Left colon (tissue), 2 donors: Measurements from ENCODE around the gene UBASH3A. TPM values are rescaled to one million over a fixed set of nuclear protein-coding genes. Genes with fewer than 3 reads are reported as not detected.
"Not testable (repeated sequence)": the region's sequence is repeated elsewhere in the genome, so short reads cannot be mapped to it uniquely, and the experiment has no call there.

ENCODE experiments used
- ATAC-seq: fragments of 200-7000 bp; cut with Tn5 transposase; one replicate; pipeline ENCODE4 v1.9.1; 2020; ENCODE audit warnings: mild to moderate bottlenecking, moderate library complexity
- DNase-seq, 2 donors: peaks; one replicate each; pipeline ENCODE4 v3.0.0-alpha.2; 2020
- intact Hi-C, 2 donors: fragments of 100-400 bp; cut with DNase I in 1 of 2; cut with micrococcal nuclease in 1 of 2; formaldehyde crosslinking; loops; one replicate each; pipeline versions ENCODE4 v1.11.2 to v1.14.0; 2022; cut with DNase I, micrococcal nuclease
- total RNA-seq, 2 donors: library from RNA; stranded (reverse); fragmentation: NEBNext Ultra II Directional; extraction: Animal tissue kit (Norgen Biotek cat#: 25700); gene quantifications; one replicate each; pipeline ENCODE4 v1.2.1, GENCODE V29; 2021
- donor health status: DM: no; HTN: no; CAD: no.
- donor health status: DM: yes; HTN: yes; CAD: no.

UBASH3A gene
- total RNA-seq, 2 donors from 2014 or later: 0.67 to 1.0 TPM

DNA sequence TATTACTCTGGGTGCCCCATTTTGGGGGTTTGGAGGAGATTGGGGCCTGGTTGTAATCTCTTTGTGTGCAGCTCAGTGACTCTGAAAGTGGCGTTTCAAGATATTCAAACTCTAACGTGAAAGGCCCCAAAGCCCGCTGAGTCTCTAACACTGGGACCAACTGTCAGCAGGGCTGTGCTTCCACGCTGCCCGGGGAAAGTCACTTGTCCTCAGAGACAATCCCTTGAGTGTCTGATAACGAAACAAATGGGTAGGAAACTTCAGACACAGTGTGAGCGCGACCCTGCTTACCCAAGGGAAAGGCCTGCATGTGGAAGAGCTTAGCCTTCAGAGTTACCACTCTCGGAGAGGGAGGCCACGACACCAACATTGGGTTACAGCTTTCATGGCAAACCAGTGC, 837 bp downstream of the UBASH3A start:
- ATAC-seq (no peak), DNase-seq (no peak)
- intact Hi-C loops: no loop called here

DNA sequence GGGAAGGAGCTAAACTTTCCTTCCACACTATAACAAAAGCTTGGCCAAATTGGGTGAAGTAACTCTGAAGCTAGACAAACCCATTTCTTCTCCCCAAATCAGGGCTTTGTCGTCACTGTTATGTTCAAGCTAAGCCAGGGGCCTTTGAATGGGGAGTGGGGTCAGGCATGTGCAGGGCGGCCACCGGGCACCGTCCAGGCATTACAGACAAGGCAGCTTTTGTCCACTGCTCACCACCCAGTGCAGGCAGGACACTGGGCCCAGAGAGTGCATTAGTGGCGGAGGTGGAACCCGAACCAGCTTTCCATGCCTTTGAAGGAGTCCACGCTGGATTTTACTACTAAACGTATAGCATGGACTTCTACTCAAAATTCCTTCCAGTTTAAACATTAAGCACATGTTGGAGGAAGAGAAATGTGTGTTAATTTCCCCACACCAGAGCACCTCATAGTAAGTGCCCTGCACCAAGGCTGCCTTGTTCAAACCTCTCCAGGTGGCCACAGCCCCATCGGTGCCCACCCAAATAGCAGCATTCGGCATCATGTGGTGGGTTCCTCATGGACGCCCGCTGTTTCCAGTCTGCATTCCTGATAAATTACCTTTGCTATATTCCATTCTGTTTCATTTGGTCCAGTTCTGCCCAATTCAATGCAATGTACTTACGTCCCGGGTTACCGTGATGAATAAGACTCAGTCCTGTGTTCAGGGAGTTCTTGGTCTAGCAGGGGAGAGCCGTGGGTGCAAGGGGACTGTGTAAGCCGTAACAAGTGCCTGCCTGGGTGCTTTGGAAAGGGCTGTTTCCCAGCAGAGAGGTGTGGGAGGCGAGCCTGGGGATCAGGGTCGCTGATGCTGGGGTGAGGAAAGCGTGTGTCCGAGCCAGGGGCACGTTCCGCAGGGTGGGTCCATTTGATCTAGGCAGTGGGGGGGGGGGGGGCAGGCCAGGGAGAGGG, 1.6 kb downstream of the UBASH3A start:
- intact Hi-C loops: no loop called here
- no peak for DNase-seq
- ATAC-seq: no peak

DNA sequence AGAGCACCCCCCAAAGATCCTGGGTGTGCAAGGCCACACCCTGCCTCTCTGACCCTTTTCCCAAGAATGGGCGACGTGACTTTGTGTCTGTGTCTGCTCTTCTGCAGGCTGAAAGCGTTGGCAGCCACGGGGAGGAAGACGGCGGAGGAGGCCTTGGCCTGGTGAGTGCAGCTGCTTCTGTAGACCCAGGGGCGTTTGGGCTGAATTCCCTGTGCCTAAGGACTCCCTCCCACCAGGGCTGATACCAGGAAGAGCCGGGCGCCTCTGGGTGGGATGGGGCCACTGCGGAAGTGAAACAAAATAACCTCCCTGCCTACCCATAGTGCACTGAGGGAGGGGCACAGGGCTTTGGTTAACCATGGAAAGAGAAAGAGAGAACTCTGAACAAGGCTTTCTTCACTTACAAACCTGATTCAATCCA, 2.5 kb downstream of the UBASH3A start:
- DNase-seq (no peak), ATAC-seq (no peak)
- intact Hi-C loops: no loop called here

DNA sequence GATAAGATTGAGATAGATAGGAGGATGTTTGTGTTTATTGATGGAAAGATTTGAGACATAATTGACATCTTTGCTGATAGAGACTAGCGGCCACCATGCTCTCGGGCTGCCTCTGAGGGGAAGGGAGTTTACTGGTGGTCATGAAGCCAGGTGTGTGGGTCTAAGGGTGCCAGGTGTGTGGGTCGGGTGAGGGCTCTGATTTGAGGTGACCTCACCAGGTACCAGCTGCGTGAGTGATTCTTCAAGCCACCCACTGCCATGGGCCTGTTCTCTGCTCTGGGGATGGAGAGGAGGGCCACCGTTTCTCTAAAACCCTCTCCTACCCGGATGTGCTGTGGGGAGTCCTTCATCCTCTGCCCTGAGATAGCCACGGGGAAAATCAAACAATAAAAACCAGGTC, 3.2 kb downstream of the UBASH3A start:
- no peak for DNase-seq
- no peak for ATAC-seq
- intact Hi-C loops: no loop called here

DNA sequence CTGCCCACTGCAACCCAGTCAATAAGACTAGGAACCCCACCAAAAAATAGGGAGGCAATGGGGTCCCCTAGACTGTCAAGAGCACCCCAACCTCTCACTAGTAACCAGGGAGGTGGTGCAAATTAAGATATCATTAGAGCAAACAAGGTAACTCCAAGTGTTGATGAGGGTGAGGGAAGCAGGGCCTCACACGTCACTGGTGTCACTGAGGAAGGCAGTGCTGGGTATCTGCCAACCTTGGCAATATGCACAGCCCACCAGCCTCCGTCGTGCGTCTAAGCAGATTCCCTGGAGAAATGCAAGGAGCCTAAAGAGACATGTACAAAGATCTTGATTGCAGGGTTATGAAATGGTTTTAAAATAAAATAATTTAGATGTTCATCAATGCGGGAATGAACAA, 3.8 kb downstream of the UBASH3A start:
- DNase-seq: no peak
- intact Hi-C loops: no loop called here
- no peak for ATAC-seq

DNA sequence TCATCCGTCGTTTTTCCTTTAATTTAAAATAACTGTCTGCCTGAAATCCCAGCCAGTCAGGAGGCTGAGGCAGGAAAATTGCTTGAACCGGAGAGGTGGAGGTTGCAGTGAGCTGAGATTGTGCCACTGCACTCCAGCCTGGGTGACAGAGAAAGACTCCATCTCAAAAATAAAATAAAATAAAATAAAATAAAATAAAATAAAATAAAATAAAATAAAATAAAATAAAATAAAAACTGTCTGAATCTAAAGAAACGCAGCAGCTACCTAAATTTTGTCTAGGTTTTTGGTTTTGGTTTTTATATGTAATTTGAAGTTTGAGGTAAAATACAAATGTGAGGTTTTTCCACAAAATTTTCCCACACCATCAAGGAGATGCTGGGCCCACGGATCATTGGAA, 5.0 kb downstream of the UBASH3A start:
- DNase-seq, ATAC-seq, intact Hi-C loops: not testable (repeated sequence)

DNA sequence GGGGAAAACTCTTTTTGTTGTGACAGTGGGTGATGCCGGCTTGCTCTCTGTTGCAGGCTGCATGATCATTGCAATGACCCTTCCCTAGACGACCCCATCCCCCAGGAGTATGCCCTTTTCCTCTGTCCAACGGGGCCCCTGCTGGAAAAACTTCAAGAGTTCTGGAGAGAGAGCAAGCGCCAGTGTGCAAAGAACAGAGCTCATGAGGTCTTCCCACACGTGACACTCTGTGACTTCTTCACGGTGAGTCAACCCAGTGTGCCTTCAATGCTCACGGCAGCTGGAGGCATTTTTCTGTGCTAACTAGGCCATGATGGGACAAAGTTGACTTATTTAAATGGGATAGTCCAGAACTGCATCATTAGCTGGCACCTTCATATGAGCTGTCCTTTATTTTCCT, 5.7 kb downstream of the UBASH3A start:
- no peak for ATAC-seq
- intact Hi-C loops: no loop called here
- no peak for DNase-seq

DNA sequence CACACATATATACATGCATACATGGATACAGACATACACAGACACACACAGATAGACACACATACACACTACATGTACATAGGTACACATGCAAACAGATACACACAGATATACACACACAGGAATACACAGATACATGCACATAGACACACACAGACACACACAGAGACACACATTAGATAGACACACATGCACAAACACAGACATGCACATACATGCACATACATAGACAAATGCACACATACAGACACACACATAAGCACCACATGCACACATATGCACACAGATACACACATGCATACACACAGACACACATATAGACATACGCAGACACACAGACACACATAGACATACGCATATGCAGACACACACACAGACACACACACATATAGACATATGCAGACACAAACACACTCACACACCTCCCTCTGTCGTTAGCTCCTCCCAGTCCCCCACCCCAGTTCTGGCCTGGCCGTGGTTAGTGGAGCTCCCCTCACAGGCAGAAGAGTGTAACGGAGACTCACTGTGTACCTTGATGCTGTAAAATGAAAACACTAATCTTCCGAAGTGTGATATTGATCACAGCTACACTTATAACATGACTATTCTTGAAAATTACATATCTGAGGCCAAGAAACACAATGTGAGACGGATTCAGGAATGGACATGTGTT, 7.6 kb downstream of the UBASH3A start:
- DNase-seq (no peak), ATAC-seq (peak; percentile 37)
- intact Hi-C loops: no loop called here

DNA sequence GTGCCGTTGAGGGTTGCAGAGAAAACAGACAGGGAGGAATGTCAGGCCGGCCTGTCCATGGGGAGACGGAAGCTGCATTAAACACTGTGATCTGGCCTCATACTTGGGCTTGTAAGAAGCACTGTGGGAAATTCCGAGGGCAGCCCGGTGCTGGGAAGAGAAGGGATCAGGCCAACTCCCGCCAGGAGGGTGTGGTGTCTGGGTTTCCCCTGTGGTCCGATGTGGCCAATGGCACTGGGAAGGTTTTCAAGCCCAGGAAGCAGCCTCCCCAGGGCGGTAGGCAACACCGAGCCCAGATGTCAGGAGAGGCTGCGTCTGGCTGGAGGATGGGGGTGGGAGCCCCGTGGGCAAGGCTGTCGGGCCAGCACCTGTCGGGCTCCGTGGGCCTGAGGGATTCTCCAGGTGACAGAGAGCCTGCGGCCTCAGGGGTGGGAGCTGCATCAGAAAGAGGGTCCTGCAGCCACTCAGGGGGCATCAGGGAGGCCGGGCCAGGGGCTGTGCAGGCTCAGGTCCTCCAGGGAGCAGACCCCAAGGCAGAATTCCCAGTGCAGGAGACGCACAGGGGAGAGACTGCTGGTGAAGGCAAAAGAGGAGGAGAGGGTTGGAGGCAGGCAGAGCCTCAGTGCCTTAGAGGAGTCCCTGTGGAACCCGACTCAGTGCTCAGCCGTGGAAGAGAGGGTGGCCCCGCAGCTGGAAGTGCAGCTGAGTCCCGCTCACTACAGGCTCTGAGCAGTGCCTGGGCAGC, 8.4 kb downstream of the UBASH3A start:
- DNase-seq (no peak), ATAC-seq (no peak)
- intact Hi-C loops: no loop called here

DNA sequence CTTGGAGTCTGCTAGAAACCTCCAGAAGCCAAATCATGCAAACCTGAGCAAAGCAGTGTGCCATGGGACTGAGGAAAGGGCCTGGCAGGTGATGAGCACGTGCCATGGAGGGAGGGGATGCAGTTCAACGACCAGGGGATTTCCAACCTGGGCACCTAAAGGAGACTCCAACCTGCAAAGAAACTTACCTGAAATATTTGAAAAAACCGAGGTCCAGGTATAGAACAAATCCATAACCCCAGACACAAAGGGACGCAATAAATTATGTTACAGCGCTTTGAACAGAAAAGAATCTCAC, 8.9 kb downstream of the UBASH3A start:
- no peak for ATAC-seq

DNA sequence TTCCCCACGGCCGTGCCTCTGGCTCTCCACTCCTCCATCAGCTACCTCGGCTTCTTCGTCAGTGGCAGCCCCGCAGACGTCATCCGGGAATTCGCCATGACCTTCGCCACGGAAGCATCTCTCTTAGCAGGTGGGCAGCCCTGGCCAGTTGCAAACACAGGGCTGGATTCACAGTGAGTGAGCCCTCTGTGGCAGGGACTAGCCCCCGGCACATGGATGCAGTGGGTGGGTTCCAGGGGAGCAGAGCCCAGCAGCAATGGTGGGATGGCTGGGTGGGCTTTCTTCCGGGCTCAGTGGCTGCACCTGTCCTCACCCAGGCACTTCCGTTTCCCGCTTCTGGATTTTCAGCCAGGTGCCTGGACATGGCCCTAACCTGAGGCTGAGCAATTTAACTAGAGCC, 9.4 kb downstream of the UBASH3A start:
- no peak for ATAC-seq
- no peak for DNase-seq
- intact Hi-C loops: no loop called here

More for the DNA sequence above, 8.9 kb downstream of the UBASH3A start:
- DNase-seq: no peak
- intact Hi-C loops: no loop called here

DNA sequence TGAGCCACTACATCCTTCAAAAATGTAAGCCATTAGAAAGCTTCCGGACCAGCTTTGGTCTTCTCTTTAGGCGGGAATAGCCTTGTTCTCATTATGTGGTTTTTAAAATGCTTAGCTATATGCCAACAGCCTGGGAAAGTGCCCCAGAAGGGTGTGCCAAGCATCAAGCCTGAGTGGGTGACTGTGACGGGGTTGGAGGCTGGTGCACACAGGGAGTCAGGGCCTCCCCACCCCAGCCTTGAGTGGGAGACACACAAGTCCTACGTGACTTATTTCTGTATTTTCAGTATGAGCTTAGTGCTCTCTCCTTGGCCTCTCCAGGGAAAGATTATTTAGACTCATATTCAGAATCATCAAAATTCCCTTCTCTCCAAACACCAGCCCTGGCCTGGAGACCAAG, 9.8 kb downstream of the UBASH3A start:
- intact Hi-C loops: no loop called here

DNA sequence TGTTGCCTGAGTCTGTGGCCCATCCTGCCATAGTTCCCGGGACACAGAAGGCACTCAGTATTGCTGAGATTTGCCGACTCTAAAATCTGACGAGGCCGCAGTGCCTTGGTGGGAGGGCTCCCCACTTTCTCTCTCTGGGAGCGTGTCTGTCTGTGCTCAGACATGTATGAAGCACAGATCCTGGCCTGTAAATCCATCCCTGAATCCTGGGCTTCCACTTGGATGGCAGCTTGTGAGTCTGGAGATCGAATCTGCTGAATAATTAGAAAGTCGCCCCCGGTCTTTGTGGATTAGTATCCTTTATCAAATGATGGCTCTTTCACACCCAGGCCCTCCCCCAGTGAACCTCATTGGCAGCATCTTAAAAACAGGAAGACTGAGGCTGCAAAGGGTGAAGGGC, 10.4 kb downstream of the UBASH3A start:
- no peak for DNase-seq
- intact Hi-C loops: no loop called here
- ATAC-seq: no peak

More for the DNA sequence above, 9.8 kb downstream of the UBASH3A start:
- ATAC-seq: no peak
- DNase-seq: no peak

DNA sequence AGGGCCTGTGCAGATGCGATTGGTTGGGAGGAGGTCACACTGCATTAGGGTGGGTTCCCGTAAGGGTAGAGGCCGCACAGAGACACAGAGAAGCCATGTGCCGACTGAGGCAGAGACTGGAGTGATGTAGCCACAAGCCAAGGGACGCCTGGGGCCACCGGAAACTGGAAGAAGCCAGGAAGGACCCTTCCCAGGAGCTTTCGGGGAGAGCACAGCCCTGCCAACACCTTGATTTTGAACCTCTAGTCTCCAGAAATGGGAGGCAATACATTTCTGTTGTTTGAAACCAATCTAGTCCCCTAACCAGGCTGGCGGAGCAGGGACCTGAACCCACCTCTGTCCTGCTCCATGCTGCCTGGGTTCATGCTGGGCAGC, 10.8 kb downstream of the UBASH3A start:
- ATAC-seq (no peak), DNase-seq (no peak)
- intact Hi-C loops: no loop called here

DNA sequence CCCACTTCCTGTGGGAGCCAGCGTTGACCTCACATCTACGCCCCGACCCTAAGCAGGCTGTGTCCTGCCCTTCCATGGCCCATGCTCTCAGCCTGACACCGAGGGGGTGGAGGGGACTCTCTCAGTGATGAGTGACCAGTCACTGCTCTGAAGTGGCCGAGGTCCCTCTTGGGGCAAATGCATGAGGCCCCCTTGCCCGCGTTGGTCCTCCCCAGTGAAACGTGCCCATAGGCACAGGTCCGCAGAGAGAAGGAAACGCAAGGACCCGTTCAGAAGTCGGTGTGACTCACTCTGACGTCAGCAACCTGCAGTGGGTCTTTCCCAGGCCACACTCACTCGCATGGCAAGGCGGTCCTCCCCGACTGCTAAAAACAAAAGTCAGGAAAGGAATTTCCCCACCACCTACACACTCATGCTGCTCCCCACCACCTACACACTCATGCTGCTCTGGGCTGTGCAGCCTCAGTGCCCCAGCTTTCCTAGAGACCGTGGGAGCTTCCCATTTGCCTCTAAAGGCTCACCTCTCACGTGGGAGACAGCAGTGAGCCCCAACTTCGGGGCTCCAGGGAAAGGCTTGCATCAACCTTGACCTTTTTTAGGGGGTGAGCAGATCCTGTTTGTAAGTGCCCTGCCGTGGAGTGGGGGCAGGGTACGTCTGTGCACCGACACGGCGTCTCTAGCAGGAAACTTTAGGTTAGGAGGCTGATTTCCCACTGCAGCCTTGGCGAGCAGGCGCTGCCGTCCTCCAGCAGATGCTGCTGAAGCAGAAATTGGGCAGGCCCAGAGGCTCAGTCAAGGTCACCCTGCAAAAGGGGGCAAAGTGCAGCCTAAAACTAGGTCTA, 11.4 kb downstream of the UBASH3A start:
- DNase-seq: peak; percentile 35 to 37
- intact Hi-C loops: no loop called here
- ATAC-seq: no peak

DNA sequence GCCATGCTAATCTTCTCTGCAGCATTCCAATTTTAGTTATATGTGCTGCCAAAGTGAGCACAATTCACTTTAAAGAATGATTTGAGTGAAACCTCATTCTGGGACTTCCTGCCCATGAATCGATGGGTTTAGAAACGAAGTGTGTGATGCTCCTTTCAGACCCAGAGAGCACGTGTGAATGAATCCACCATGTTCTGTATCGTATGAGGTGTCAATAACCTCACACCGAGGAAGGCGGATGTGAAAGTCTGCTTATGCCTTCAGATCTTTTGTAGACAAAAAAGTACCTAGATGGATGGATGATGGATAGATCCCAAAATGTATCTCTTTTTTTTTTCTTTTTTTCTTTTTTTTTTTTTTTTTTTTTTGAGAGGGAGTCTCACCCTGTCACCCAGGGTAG, 13.8 kb downstream of the UBASH3A start:
- intact Hi-C loops: no loop called here
- ATAC-seq (no peak), DNase-seq (no peak)

DNA sequence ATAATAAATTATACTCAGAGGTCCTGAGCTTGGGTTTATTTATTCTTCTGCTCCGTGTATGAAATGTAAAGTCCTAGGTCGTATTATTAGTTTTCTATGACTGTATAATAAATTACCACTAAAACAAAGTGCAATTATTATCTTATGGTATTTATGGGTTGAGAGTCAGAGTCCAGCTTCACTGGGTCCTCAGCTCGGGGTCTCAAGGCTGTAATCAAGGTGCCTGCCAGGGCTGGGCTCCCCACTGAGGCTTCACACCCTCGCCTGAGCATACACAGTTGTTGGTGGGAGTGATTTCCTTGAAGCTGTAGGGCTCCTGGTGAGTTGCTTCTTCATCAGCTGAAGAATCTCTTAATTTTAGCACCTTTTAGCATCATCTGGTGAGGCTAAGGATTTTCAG, 15.2 kb downstream of the UBASH3A start:
- ATAC-seq: no peak
- no peak for DNase-seq
- intact Hi-C loops: no loop called here

DNA sequence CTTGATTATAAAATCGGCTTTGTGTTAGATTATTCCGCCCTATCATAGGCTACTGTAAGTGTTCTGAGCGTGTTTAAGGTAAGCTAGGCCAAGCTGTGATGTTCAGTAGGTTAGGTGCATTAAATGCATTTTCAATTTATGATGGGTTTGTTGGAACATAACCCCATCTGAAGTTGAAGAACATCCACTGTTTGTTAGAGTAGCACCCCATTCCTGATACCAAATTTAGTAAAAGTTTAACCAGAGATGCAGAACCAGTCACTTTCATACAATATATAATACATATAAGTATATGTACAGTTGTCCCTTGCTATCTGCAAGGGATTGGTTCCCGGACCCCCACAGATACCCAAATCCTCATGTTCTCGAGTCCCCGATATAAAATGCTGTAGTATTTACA, 16.1 kb downstream of the UBASH3A start:
- no peak for ATAC-seq
- intact Hi-C loops: no loop called here
- DNase-seq: no peak
